ENCODE data around the gene FMN1.

FMN1 gene

GRCh38 chr15:33101036-33101435 is 93.5 kb downstream of the FMN1 start:
- in situ Hi-C loops (cut with MboI; ENCODE audit: low pct_unique_long_range_greater_than_20kb, low sequenced_read_pairs), result no loop called here
- no peak for DNase-seq

- DNase-seq, result peak; percentile 20
Observed at GRCh38 chr15:33100314-33100713, 94.2 kb downstream of the FMN1 start.

GRCh38 chr15:33099739-33100138 is 94.8 kb downstream of the FMN1 start:
- in situ Hi-C loops (cut with MboI; ENCODE audit: low pct_unique_long_range_greater_than_20kb, low sequenced_read_pairs), result no loop called here
- no peak for DNase-seq

More at GRCh38 chr15:33100314-33100713, 94.2 kb downstream of the FMN1 start:
- in situ Hi-C loops (cut with MboI; ENCODE audit: low pct_unique_long_range_greater_than_20kb, low sequenced_read_pairs), result no loop called here

DNA sequence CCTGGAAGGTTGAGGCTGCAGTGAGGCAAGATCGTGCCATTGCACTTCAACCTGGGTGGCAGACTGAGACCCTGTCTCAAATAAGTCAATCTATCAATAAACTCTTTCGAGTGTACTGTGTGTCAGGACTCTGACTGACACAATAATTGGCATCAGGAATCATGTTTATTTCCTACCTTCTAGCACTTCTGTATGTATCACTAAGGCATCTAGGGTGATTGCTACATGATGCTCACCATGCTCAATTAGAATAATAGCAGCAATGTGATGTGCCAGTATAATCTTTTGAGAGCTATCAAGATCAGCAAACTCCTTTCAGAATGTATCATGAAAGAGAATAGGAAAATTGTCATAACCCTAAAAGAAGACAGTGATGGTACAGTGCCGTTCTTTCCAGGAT is 95.3 kb downstream of the FMN1 start:
- in situ Hi-C loops (cut with MboI; ENCODE audit: low pct_unique_long_range_greater_than_20kb, low sequenced_read_pairs), result no loop called here
- DNase-seq, result no peak

DNA sequence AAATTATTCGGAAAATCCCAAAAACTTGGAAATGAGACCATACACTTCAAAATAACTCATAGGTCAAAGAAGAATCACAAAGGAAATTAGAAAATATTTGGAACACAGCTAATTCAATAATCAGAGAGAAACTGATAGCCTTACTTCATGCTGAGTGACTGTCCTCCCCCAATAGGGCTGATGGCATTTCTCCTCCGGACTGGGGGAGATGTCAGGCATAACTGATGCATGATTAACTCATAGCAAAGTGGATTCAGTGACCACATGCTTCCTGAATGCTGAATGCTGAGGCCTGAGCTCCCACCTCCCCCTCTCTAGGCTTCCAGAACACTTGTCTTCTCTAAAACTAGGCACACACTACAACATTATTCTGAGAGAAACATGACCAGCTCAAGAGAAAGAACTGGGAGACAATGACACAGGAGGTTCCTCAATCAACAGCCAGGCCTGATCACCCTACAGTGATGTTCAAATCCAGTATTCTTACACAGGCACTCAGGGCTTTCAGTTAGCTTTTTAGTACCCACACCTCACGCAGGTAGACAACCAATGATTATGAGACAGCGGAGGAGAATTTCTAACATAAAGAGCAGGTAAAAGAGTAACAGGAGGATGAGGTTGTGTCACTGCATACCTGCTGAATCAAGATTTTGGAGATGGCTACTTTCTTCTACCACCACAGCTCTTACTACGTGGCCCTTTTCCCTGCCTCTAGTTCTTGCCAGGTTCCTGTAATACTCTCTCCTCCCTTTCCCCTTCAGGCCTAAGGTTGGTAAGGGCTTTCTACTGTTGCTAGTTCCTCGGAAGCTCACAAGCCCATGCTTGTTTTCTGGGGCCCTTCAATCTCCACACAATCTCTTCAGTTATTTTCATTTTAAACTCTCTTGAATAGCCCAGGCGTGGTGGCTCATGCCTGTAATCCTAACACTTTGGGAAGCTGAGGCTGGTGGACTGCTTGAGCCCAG is 96.1 kb downstream of the FMN1 start:
- peak; percentile 5 for DNase-seq
- in situ Hi-C loops (cut with MboI; ENCODE audit: low pct_unique_long_range_greater_than_20kb, low sequenced_read_pairs), result no loop called here

- DNase-seq, result no peak
- in situ Hi-C loops (cut with MboI; ENCODE audit: low pct_unique_long_range_greater_than_20kb, low sequenced_read_pairs), result no loop called here
Observed at GRCh38 chr15:33096134-33096533, 98.4 kb downstream of the FMN1 start.

DNA sequence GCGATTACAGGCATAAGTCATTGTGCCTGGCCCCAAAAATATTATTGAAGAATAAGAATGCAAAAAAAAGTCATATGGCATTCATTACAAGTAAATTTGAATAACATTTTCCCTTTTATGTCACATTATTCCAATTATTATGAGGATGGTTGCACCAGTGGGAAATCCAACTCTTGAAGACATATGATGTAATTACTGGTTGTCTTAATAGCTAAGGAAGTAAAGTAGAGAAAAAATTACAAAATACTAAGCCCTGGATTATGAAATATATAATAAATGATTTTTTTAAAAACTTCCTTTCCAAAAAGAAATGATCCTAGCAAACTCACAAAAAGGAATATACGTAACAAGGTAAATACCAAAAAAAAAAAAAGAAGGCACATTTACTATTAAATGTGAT is 98.9 kb downstream of the FMN1 start:
- in situ Hi-C loops (cut with MboI; ENCODE audit: low pct_unique_long_range_greater_than_20kb, low sequenced_read_pairs), result no loop called here
- DNase-seq, result no peak

DNA sequence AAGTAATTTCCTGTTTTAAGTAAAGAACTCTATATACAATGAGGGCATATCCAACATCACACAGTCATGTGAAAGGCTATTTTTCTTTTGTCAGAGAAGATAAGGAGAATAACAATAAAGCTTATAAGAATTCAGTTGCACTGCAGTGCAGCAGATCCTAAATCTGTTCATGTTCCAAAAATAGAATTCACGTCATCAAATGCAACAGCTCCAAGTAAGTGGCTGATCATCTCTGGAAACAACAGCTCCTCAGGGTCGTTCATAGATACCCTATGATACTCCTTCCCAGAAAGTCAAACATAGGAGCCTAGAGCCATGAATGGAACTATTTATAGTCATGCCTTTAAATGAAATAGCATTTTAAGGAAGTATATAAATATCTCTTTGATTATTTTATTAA is 100.2 kb downstream of the FMN1 start:
- in situ Hi-C loops (cut with MboI; ENCODE audit: low pct_unique_long_range_greater_than_20kb, low sequenced_read_pairs), result no loop called here

GRCh38 chr15:33093222-33093621 is 101.3 kb downstream of the FMN1 start:
- in situ Hi-C loops (cut with MboI; ENCODE audit: low pct_unique_long_range_greater_than_20kb, low sequenced_read_pairs), result no loop called here
- no peak for DNase-seq

More for the DNA sequence above, 100.2 kb downstream of the FMN1 start:
- DNase-seq, result no peak

GRCh38 chr15:33091983-33092693 is 102.4 kb downstream of the FMN1 start:
- in situ Hi-C loops (cut with MboI; ENCODE audit: low pct_unique_long_range_greater_than_20kb, low sequenced_read_pairs), result no loop called here
- no peak for DNase-seq

DNA sequence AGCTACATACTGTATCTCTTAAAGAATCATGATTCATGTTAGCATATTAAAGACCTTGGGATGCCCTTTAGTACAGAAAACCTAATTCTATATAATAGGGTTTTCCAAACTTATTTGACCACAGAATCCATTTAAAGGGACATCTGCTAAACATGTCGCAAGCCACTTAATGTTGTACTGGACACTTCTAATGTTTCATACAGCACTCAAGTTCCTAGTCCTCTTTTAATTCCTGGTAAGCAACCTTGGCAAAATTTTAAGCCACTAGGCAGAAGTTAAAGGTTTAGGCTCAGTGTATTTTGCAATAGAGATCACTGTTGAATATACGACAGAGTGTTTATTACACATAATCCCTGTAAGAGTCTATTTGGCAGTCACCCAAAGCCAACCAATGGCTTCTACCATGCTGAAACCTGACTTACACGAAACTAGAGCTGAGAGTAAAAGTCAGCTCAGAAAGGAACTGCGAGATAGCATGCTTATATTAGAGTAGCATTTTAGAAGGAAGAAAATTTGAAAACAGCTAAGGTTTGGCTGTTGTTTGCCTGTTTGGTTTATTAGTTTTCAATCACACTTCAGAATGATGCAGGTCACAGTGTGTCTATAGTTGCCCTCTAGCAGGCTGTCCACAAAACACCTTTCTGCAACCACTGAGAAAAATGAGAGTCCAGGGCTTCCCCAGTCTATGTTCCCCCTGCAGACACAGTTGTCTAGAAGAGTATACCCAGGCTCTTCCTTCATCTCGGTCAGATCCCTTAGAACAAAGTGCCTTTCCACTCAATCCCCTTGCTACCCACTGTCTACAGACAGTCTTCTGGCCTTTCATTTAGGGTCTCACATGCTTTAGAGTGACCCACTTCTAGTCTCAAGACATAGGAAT is 104.4 kb downstream of the FMN1 start:
- in situ Hi-C loops (cut with MboI; ENCODE audit: low pct_unique_long_range_greater_than_20kb, low sequenced_read_pairs), result no loop called here
- DNase-seq, result no peak

DNA sequence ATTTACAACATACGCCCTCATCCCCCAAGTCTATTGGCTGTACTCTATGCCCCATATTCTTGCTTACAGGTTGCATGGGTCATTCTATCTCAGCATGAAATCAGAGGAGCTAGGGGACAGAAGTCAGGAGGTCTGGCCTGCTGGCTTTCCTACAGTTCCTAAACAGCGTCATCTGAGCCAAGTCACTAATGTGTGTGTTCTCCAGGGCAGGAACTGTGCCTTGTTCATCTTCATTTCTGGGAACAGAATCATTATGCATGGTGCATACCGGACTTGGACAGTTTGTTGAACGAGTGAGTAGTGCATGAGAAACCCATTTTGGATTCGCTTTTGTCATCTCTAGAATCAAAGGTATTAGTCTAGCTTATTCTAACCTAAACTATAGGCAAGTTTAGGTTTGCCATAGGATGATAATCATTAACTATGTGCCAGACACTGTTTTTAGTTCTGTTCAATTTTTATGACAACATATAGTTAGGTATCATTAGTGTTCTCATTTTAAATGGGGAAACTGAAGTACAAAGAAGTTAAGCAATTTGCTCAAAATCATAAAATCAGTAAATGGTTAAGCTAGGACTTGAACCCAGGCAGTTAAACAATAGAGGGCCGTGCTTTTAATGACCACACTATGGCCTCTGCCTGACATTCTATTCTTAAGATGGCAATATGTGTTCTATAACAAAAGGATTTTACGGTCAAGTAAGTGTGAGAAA is 105.2 kb downstream of the FMN1 start:
- no peak for DNase-seq
- in situ Hi-C loops (cut with MboI; ENCODE audit: low pct_unique_long_range_greater_than_20kb, low sequenced_read_pairs), result no loop called here

GRCh38 chr15:33086500-33087121 is 107.9 kb downstream of the FMN1 start:
- in situ Hi-C loops (cut with MboI; ENCODE audit: low pct_unique_long_range_greater_than_20kb, low sequenced_read_pairs), result no loop called here
- peak; percentile 50 for DNase-seq

DNA sequence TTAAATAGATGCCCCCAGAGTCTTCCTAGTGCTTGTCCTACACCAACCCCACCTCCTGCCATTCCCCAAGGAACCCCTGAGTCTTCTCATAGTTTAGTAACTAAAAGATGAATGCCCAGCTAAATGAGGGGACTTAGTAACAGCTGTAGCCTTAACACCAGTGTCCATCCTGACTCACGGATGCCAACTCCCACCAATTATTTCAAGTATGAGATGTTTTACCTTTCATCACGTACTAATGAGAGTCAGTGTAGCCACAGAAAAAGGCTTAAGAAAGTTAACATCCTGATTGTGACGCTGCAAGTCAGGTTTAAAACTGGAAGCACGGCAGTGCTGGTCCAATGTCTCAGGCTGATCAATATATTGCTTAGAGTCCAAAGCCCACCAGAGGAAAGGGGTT is 109.9 kb downstream of the FMN1 start:
- DNase-seq, result no peak
- in situ Hi-C loops (cut with MboI; ENCODE audit: low pct_unique_long_range_greater_than_20kb, low sequenced_read_pairs), result no loop called here

- no peak for DNase-seq
- in situ Hi-C loops (cut with MboI; ENCODE audit: low pct_unique_long_range_greater_than_20kb, low sequenced_read_pairs), result no loop called here
Observed at GRCh38 chr15:33083232-33084081, 111.1 kb downstream of the FMN1 start.

- in situ Hi-C loops (cut with MboI; ENCODE audit: low pct_unique_long_range_greater_than_20kb, low sequenced_read_pairs), result no loop called here
- DNase-seq, result no peak
Observed at GRCh38 chr15:33080006-33080405, 114.5 kb downstream of the FMN1 start.

- DNase-seq, result no peak
- in situ Hi-C loops (cut with MboI; ENCODE audit: low pct_unique_long_range_greater_than_20kb, low sequenced_read_pairs), result no loop called here
Observed at GRCh38 chr15:33078607-33079006, 115.9 kb downstream of the FMN1 start.

- in situ Hi-C loops (cut with MboI; ENCODE audit: low pct_unique_long_range_greater_than_20kb, low sequenced_read_pairs), result no loop called here
- DNase-seq, result no peak
Observed at GRCh38 chr15:33076937-33077336, 117.6 kb downstream of the FMN1 start.

Measured in KBM-7 (cell line).